Nephron (organoid): ENCODE data around the gene SLC17A8.

Experiments
- H3K27ac Mint-ChIP-seq, 3 experiments: 2 replicates each; pipeline ENCODE4 v1.8.0; 2020; ENCODE audit warnings: mixed read lengths in 3 of 3, mild to moderate bottlenecking in 2 of 3, moderate library complexity in 1 of 3
- H3K27me3 Mint-ChIP-seq: 2 replicates; pipeline ENCODE4 v1.8.0; 2021; ENCODE audit warnings: low read depth, mild to moderate bottlenecking, moderate library complexity, mixed read lengths
- H3K36me3 Mint-ChIP-seq: 2 replicates; pipeline ENCODE4 v1.8.0; 2020; ENCODE audit warnings: low read depth, mixed read lengths
- H3K4me1 Mint-ChIP-seq: 2 replicates; pipeline ENCODE4 v1.8.0; 2020; ENCODE audit warnings: mixed read lengths
- H3K4me3 Mint-ChIP-seq, 3 experiments: 2 replicates each; pipeline ENCODE4 v1.8.0; 2020; ENCODE audit warnings: mild to moderate bottlenecking in 3 of 3, mixed read lengths in 3 of 3, moderate library complexity in 2 of 3
- H3K9me3 Mint-ChIP-seq: 2 replicates; pipeline ENCODE4 v1.8.0; 2020; ENCODE audit warnings: mixed read lengths
- TF ChIP-seq, protein P1 (sequence below), 3 experiments: fragments of 200-600 bp; sonication (generic); IDR thresholded peaks; one replicate each; pipeline ENCODE4 v1.5.0; 2021; ENCODE audit warnings: antibody characterized with exemption in 3 of 3; ENCODE audit not compliant: unreplicated experiment in 3 of 3

SLC17A8 gene

DNA sequence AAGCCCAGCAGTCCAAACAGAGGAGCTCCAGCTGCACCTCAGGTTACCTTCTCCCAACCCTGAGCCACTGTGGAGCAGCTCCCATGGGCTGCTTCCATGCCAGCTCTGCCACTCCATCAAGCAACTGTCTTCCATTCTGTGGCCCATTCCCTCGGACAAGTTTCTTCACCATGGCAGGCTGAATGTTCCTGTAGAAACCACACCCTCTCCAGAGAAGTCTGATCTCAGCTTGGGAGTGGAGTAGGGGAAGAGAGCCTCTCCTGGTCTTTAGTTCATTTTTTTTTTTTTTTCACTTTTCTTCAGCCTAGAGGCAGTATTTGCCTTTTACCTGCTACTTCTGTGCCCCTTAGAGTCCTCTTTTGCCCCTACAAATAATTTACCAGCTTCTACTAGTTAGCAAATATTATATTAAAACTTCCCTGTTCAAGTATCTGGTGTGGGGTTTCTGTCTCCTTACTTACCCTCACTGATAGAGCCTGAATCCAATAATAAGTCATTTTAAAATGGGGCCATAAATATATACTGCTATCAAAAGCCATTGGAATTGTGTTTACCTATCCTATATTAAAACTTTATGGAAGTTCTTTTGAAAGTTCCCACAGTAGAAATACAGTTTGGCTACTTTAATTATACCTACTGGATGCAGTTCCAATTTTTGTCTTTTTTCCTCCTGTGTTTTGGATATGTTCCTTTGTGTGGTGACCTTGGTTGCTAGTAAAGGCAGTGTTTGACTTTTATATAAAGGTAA lies 11.7 kb upstream of the SLC17A8 start:
- H3K4me1 Mint-ChIP-seq, result no peaks in the 10 kb centered on the region
- peaks cover 3% of the 10 kb centered on the region for H3K9me3 Mint-ChIP-seq
- no peak overlapping the region for H3K27ac Mint-ChIP-seq
- peaks cover 6% of the 10 kb centered on the region for H3K36me3 Mint-ChIP-seq
- H3K4me3 Mint-ChIP-seq, result no peak overlapping the region
- no peaks in the 10 kb centered on the region for H3K27me3 Mint-ChIP-seq
- TF ChIP-seq, protein P1, sequence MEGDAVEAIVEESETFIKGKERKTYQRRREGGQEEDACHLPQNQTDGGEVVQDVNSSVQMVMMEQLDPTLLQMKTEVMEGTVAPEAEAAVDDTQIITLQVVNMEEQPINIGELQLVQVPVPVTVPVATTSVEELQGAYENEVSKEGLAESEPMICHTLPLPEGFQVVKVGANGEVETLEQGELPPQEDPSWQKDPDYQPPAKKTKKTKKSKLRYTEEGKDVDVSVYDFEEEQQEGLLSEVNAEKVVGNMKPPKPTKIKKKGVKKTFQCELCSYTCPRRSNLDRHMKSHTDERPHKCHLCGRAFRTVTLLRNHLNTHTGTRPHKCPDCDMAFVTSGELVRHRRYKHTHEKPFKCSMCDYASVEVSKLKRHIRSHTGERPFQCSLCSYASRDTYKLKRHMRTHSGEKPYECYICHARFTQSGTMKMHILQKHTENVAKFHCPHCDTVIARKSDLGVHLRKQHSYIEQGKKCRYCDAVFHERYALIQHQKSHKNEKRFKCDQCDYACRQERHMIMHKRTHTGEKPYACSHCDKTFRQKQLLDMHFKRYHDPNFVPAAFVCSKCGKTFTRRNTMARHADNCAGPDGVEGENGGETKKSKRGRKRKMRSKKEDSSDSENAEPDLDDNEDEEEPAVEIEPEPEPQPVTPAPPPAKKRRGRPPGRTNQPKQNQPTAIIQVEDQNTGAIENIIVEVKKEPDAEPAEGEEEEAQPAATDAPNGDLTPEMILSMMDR (IDR thresholded peaks at IDR 0.05; ENCODE audit: unreplicated experiment in 3 of 3), result no peak

DNA sequence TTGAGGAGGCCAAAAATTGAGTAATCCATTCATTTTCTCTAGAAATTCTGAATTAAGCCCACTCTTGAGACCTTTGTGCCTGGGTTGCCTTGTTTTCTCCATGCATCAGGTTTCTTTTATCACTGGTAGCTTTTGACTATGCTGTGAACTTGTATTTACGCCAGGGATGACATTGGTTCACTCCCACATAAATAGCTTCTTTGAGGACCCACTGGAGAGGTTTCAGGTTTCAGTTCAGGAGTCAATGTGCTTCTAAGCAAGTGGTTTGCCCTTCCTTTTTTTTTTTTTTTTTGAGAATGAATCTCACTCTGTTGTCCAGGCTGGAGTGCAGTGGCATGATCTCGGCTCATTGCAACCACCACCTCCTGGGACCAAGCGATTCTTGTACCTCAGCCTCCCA lies 10.2 kb upstream of the SLC17A8 start:
- no peaks in the 10 kb centered on the region for H3K4me1 Mint-ChIP-seq
- peaks cover 6% of the 10 kb centered on the region for H3K36me3 Mint-ChIP-seq
- no peak overlapping the region for H3K4me3 Mint-ChIP-seq
- no peak overlapping the region for H3K27ac Mint-ChIP-seq
- H3K9me3 Mint-ChIP-seq, result peaks cover 3% of the 10 kb centered on the region
- H3K27me3 Mint-ChIP-seq, result no peaks in the 10 kb centered on the region
- TF ChIP-seq, protein P1 (IDR thresholded peaks at IDR 0.05; ENCODE audit: unreplicated experiment in 3 of 3), result no peak

DNA sequence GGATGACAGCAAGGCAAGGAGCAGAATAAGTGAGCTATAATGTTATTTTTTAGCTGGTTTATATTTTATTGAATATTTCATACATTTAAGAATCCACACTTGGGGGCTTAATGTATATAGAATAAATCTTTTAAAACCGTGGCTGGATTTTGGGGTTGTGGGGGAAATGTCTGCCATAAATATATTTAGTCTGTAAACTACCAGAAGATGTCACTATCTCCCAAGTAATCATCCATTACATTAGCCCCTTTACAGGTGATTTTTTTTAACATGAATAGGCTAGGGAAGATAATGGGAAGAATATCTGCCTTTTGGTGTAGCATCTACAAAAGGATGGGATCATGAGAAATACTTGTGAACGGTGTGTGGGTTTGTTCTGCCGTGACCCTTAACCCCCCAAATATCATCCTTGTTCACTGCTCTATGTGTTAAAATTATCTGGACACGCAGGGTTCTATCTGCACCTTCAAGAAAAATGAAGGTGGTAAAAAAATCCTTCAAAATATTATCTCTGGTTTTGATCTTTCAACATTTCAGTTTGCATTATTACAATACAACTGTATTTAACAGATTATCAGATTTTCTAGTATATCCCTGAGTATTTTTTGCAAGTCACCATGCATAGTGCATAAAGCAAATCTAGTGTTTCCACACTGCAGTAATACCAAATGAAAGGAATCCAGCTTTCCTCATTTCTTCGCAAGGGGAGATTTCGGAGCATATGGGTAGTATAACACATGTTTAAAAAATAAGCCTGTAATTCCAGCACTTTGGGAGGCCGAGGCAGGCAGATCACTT lies 8.0 kb upstream of the SLC17A8 start:
- no peaks in the 10 kb centered on the region for H3K4me1 Mint-ChIP-seq
- no peaks in the 10 kb centered on the region for H3K36me3 Mint-ChIP-seq
- no peaks in the 10 kb centered on the region for H3K27me3 Mint-ChIP-seq
- no peak overlapping the region for H3K27ac Mint-ChIP-seq
- H3K9me3 Mint-ChIP-seq, result no peaks in the 10 kb centered on the region
- TF ChIP-seq, protein P1 (IDR thresholded peaks at IDR 0.05; ENCODE audit: unreplicated experiment in 3 of 3), result peak; percentile 51 to 59 (median 58)
- H3K4me3 Mint-ChIP-seq, result no peak overlapping the region

DNA sequence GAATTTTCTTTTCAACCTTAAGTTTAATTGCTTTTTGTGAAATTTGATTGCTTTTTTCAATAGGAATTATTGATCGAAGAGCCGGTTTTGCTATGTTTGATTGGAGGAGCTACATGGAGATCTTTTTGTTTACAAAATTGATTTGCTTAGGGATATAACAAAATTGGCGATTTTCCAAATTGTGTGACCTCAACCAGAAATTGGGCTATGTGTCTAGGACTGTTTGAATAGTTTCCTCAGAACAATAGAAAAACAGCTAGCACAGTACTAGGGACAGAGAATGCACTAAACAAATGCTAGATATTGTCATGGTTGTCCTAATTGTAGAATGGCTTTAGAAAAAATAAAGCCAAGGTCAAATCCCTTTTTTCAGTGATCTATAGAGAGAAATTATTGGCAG lies 2.4 kb downstream of the SLC17A8 start:
- Mint-ChIP-seq H3K4me1 (peaks cover 42% of the 10 kb centered on the region), H3K27me3 (peaks cover 27% of the 10 kb centered on the region), H3K36me3 (no peaks in the 10 kb centered on the region), H3K4me3 (no peak overlapping the region), H3K9me3 (no peaks in the 10 kb centered on the region), H3K27ac (peak overlapping the region in 1 of 3 experiments; percentile 12)
- TF ChIP-seq, protein P1 (IDR thresholded peaks at IDR 0.05; ENCODE audit: unreplicated experiment in 3 of 3), result no peak

DNA sequence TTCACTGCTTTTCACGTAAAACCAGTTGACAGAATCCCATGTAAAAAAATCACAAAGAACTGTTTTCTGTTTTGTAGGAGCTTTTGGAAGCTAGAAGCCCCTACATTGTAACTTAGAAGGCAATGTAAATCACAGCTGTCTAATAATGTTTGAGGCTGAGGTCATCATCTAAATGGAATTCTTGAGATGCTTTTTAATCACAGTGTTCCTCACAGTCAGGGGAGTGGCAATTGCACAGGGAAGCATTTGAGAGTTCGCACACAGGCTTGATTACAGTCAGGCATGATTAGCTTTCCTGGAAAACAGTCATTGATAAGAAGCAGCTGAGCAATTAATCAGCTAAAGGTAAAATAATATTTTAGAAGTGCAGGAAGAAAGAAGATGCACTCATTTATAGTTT lies 2.9 kb downstream of the SLC17A8 start:
- Mint-ChIP-seq H3K27ac (no peak overlapping the region), H3K36me3 (no peaks in the 10 kb centered on the region), H3K4me1 (peaks cover 42% of the 10 kb centered on the region), H3K4me3 (no peak overlapping the region), H3K9me3 (no peaks in the 10 kb centered on the region), H3K27me3 (peaks cover 25% of the 10 kb centered on the region)
- TF ChIP-seq, protein P1 (IDR thresholded peaks at IDR 0.05; ENCODE audit: unreplicated experiment in 3 of 3), result no peak
